Choroid plexus epithelial cell (primary cell): ENCODE results near the gene DDX23.

ENCODE experiments used
- DNase-seq: peaks from one replicate; pipeline ENCODE4 v3.0.0-alpha.2; 2010; ENCODE audit warnings: low read depth
- H3K4me3 ChIP-seq: 2 replicates; pipeline ENCODE4 v1.5.1; 2011; ENCODE audit warnings: low read depth, mild to moderate bottlenecking, control low read depth, low read length, moderate library complexity
- CTCF ChIP-seq: conservative IDR thresholded peaks from 2 replicates; pipeline ENCODE4 v1.5.1; 2011; ENCODE audit warnings: low read depth, mild to moderate bottlenecking, control low read depth, inconsistent platforms, low read length, moderate library complexity

The DDX23 gene

GRCh38 chr12:48796976-48797375, 55.0 kb downstream of the DDX23 start:
- no peak for DNase-seq
- H3K4me3 ChIP-seq = no peak overlapping the region
- no peak for TF ChIP-seq CTCF

- TF ChIP-seq CTCF = peak; percentile 94
- H3K4me3 ChIP-seq = no peak overlapping the region
- peak; percentile 83 for DNase-seq
These were observed 56.2 kb downstream of the DDX23 start for GRCh38 chr12:48795550-48796455.

- no peak for TF ChIP-seq CTCF
- DNase-seq = no peak
- no peak overlapping the region for H3K4me3 ChIP-seq
These were observed 57.1 kb downstream of the DDX23 start for GRCh38 chr12:48794870-48795269.

- no peak overlapping the region for H3K4me3 ChIP-seq
- no peak for TF ChIP-seq CTCF
- no peak for DNase-seq
These were observed 58.3 kb downstream of the DDX23 start for GRCh38 chr12:48793696-48794095.

GRCh38 chr12:48789858-48790326, 62.1 kb downstream of the DDX23 start:
- peak overlapping the region; percentile 80 for H3K4me3 ChIP-seq

GRCh38 chr12:48788854-48789775, 62.8 kb downstream of the DDX23 start, which contains the start of gene ADCY6:
Gene ADCY6 (minus strand): TSS chr12:48789089. CDS start chr12:48783434, 5,655 bp downstream.
- no peak for TF ChIP-seq CTCF
- DNase-seq = peak; percentile 75
- peak within 1 kb of the TSS; percentile 80 for H3K4me3 ChIP-seq

More at GRCh38 chr12:48789858-48790326, 62.1 kb downstream of the DDX23 start:
- DNase-seq = no peak
- TF ChIP-seq CTCF = no peak
